ENCODE measurements around the gene IQGAP2.
A peak's percentile ranks its signal among the peaks of the same experiment; 100 is the strongest.
"Not testable (repeated sequence)": the region's sequence is repeated elsewhere in the genome, so short reads cannot be mapped to it uniquely, and the experiment has no call there.

IQGAP2 gene

GRCh38 chr5:76544268-76544926, 141.3 kb downstream of the IQGAP2 start:
- peak; percentile 74 to 82 for DNase-seq

GRCh38 chr5:76545184-76545583, 142.1 kb downstream of the IQGAP2 start:
- DNase-seq: no peak

- peak; percentile 8 to 43 for DNase-seq
These were observed 143.5 kb downstream of the IQGAP2 start for GRCh38 chr5:76546497-76547102.

GRCh38 chr5:76547242-76547890, 144.3 kb downstream of the IQGAP2 start:
- DNase-seq: peak; percentile 62 to 85

- no peak for DNase-seq
These were observed 144.9 kb downstream of the IQGAP2 start for GRCh38 chr5:76547891-76548524.

GRCh38 chr5:76548525-76549229, 145.6 kb downstream of the IQGAP2 start:
- peak in 1 of 2 donors; percentile 10 for DNase-seq

GRCh38 chr5:76550881-76551280, 147.8 kb downstream of the IQGAP2 start:
- not testable (repeated sequence) for DNase-seq

- no peak for DNase-seq
These were observed 149.5 kb downstream of the IQGAP2 start for GRCh38 chr5:76552546-76552945.

- no peak for DNase-seq
These were observed 150.2 kb downstream of the IQGAP2 start for GRCh38 chr5:76553251-76553650.

- DNase-seq: no peak
These were observed 152.0 kb downstream of the IQGAP2 start for GRCh38 chr5:76555114-76555513.

- no peak for DNase-seq
These were observed 152.6 kb downstream of the IQGAP2 start for GRCh38 chr5:76555717-76556116.

- DNase-seq: peak in 1 of 2 donors; percentile 7
These were observed 153.6 kb downstream of the IQGAP2 start for GRCh38 chr5:76556511-76557221.

- no peak for DNase-seq
These were observed 158.1 kb downstream of the IQGAP2 start for GRCh38 chr5:76560952-76561891.

GRCh38 chr5:76561959-76562358, 158.9 kb downstream of the IQGAP2 start:
- DNase-seq: no peak

GRCh38 chr5:76565009-76565408, 161.9 kb downstream of the IQGAP2 start:
- DNase-seq: no peak

- DNase-seq: no peak
These were observed 167.1 kb downstream of the IQGAP2 start for GRCh38 chr5:76570153-76570552.

GRCh38 chr5:76571559-76571958, 168.5 kb downstream of the IQGAP2 start:
- DNase-seq: no peak

- no peak for DNase-seq
These were observed 173.4 kb downstream of the IQGAP2 start for GRCh38 chr5:76576450-76576849.

GRCh38 chr5:76576996-76577395, 173.9 kb downstream of the IQGAP2 start:
- DNase-seq: no peak

- no peak for DNase-seq
These were observed 176.3 kb downstream of the IQGAP2 start for GRCh38 chr5:76579166-76579937.
